HepG2 (cell line): Measurements from ENCODE around the gene CCDC97.

Experiments
- CTCF ChIP-seq: sonication (generic); formaldehyde crosslinking; IDR thresholded peaks from 2 replicates; pipeline ENCODE4 v1.5.0; 2020; ENCODE audit warnings: mild to moderate bottlenecking, missing genetic modification reagents, moderate library complexity
- ZNF891 ChIP-seq: sonication (generic); formaldehyde crosslinking; IDR thresholded peaks from 2 replicates; pipeline ENCODE4 v1.5.0; 2020; ENCODE audit warnings: mild to moderate bottlenecking, missing genetic modification reagents

- TF ChIP-seq ZNF891 (CRISPR knock-in tag) (no peak), CTCF (CRISPR knock-in tag) (no peak)
These were observed 22.5 kb downstream of the CCDC97 start for GRCh38 chr19:41332468-41332867.
